NCI-H2081 (cell line): ENCODE data around the gene PIEZO1.

ENCODE experiments used
- DNase-seq, 2 experiments: peaks; one replicate each; lab custom pipeline; 2025; lab: John Stamatoyannopoulos, UW

The PIEZO1 gene

GRCh38 chr16:88766975-88767374 lies 18.0 kb downstream of the PIEZO1 start:
- DNase-seq: no peak

DNA sequence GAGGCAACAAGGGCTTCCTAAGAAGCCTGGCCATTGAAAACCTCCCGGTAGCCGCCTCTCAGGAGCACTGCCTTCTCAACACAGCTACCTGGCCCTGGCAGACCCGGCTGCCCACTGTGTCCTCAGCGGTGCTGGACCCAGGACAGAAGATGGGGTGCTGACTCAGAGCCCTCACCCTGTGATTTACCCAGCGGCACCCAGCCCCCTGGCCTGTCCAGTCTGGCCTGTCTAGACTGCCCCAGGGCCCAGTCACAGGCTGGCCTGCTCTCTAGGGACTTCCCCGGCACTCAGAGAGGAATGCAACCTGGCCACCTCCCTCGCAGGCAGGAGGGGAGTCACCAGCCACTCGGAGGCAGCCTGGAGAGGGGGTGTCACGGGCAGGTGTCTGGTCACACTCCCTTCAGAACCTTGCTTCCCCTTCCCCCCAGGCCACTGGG lies 20.1 kb downstream of the PIEZO1 start:
- no peak for DNase-seq

- DNase-seq: no peak
Observed at GRCh38 chr16:88764080-88764479, 20.9 kb downstream of the PIEZO1 start.

DNA sequence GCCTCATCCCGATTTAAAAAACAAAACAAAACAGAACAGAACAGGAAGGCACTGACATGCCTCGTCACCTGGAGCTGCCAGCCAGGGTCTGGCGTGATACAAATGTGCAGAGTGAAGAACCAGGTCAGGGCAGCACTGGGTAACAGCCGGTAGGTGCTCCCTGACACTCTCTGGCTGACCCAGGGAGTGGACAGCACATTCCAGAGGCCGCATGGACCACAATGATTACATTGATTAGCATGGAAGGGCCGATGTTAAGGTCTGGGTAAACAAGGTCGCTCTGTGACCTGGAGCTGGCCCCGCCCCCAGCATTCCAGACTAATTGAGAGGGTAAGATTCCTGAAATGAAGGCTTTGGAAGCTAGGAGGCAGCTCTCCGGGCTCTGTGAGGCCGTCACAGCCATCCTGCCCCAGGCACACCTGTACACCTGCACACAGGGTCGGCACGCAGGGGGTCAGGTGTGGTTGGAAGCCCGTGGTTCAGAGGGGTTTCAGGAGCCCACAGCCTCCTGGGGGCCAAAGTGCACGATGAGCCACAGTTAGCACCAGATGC lies 21.4 kb downstream of the PIEZO1 start:
- DNase-seq: no peak

DNA sequence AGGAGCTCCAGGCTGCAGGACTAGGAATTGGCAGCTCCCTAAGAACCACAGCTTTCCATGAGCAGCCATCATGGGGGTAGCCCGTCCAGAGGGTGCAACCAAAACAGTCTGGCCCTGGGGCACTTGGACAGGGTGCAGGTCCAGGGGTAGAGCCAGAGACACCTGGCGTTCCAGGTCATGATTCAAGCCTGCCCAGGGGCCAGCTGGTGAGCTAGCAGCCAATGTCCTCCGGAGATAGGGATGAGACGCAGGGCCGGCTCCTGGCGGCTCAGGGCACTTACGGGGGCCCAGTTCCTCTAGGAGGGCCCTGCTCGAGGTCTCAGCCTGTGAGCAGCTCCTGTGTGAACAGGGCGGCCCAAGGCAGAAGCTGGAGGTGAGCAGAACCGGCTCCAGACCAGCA lies 22.1 kb downstream of the PIEZO1 start:
- DNase-seq: no peak

DNA sequence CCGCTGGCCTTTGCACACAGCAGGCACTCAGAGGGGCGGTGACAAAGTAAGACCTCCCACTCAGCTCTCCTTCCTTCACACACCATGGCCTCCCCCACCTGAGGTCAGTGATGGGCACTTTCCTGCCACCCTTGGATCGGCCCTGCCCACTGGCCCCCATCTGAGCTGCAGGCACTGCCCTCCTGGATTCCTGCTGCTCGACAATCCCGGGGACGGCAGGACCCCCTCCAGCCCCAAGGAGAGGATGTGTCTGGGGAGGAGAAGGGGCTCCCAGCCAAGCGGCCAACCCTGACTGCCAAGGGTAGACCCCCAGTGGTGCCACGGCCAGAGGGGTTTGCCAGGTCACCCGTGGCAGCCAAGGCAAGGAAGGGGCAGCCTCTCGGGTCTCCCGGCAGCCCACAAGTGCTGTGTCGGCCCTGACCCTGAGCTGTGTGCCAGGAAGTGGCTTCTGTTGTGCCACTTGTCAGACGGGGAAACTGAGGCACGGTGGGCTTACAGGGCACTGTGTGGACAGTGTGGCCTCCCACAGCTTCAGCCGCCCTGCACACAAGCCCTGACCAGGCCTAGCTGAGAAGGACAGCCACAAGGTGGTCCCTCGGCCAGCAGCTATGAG lies 22.7 kb downstream of the PIEZO1 start:
- DNase-seq: no peak

DNA sequence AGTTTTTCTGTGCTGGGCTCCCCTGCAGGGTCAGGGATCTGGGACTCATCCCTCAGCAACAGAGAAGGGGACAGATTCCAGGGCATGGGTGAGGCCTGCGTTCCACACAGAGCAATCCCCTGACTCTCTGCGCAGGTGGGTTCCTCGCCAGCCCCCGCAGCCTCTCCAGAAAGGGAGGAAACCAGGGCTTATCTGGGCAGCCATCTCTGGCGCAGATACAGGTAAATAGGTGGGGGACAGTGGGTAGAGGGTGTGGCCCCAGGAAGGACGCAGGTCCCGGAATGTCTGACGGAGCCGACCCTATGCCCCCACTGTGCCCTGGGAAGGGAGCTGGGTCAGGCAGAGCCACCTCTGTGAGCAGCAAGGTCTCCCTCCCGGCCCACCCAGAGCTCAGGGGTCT lies 23.2 kb downstream of the PIEZO1 start:
- no peak for DNase-seq

DNA sequence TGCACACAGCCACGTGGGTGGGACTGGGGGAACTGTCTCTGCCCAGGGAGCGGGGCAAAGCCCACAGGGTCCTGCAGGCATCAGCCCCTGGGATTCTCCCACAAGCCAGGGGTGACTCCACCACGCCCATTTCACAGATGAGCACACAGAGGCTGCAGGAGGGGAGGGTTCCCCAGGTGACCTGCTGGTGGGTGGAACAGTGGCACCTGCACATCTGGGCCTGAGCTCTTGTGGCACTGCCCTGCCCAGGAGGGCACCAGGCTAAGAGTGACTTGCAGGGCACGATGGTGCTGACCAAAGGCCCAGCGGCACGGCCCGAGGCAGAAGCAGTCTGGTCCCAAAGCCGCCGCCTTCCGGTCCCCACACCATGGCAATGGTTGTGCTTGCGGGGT lies 23.9 kb downstream of the PIEZO1 start:
- DNase-seq: no peak

GRCh38 chr16:88760424-88761142 lies 24.4 kb downstream of the PIEZO1 start:
- no peak for DNase-seq

- DNase-seq: no peak
Observed at GRCh38 chr16:88759976-88760350, 25.1 kb downstream of the PIEZO1 start.

DNA sequence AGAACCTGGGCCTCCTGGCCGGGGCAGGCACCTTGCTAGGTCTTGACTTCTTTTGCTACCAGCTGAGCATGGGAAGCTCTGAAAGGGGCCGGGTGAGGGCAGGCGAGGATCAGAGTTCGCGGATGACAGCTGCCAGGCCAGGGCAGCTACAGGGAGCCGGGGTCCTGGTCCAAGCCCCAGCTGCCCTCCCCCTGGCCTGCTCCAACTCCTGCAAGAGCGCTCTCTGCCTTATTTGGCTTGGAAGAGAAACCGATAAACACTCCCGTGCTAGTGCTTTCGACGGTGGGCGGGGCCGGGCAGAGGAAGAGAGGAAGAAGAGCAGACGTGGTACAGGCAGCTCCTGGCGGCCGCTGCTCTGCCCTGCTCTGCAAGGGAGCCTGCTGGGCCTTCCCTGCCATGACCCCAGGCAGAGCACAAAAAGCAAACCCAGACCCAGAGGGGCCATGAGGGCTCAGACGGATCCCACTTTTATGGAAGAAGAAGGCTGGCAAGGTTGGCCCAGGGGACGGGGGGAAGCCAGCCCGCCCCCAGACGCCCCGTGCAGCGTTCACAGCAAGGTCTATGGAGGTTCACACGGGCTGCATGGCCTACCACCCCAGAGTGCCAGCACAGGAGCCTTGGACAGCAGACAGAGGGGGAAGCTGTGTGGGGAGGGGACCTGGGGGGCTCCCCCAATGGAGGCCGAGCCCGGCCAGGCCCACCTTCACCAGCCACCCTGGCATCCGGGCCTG lies 25.6 kb downstream of the PIEZO1 start:
- DNase-seq: no peak

- DNase-seq: no peak
Observed at GRCh38 chr16:88758944-88759244, 26.1 kb downstream of the PIEZO1 start.

- DNase-seq: no peak
Observed at GRCh38 chr16:88758227-88758943, 26.6 kb downstream of the PIEZO1 start.

DNA sequence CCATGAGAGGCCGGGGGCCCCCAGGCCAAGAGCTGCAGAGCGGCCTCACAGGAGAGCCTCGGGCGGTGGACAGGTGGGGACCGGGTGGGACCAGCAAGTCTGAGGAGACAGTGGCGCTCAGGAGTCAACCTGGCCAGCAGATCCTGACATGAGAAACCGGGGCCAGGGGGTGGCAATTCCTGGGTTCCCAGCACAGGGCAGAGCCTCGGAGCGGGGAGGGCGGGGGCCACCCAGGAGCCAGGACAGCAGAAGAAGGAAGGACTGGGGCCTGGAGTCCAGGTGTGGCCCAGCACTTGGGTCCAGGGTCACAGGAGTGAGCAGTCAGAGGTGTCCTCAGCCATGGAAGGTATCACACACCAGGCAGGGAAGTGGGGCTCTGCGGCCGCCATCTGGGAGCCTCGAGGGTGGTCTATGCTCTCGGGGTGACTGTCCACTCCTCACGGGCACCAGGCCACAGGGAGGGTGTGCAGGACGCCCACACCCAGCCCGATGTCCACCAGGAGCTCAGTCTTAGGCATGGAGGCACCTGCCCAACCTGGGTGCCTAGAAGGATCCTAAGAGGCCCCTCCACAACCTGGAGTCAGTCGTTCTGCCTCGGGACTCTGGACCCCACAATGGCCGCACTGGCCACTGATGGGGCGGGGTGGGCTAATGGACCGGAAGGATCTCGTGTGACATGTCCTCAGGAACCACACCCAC lies 29.1 kb downstream of the PIEZO1 start:
- DNase-seq: no peak

- DNase-seq: no peak
Observed at GRCh38 chr16:88754912-88755744, 29.9 kb downstream of the PIEZO1 start.

- no peak for DNase-seq
Observed at GRCh38 chr16:88754109-88754911, 30.7 kb downstream of the PIEZO1 start.

DNA sequence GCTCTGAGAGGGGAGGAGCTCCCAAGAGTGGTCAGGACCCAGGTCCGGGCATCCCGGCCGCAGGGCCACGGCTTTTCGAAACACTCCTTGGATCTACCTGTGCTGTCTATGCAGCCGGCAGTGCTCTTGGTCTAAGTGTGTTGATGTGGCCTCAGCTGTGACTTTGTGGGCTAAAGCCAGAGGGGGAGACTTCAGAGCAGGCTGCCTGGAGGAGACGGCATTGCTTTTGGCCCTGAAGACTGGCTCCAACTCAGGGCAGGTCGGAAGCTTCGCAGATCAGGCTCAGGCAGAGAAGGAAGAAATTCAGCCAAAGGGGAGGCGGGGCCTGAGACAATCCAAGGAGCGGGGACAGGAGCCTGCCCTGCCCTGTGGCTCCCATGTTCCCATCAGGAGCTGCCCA lies 31.4 kb downstream of the PIEZO1 start:
- no peak for DNase-seq

- DNase-seq: no peak
Observed at GRCh38 chr16:88753191-88753590, 31.8 kb downstream of the PIEZO1 start.

DNA sequence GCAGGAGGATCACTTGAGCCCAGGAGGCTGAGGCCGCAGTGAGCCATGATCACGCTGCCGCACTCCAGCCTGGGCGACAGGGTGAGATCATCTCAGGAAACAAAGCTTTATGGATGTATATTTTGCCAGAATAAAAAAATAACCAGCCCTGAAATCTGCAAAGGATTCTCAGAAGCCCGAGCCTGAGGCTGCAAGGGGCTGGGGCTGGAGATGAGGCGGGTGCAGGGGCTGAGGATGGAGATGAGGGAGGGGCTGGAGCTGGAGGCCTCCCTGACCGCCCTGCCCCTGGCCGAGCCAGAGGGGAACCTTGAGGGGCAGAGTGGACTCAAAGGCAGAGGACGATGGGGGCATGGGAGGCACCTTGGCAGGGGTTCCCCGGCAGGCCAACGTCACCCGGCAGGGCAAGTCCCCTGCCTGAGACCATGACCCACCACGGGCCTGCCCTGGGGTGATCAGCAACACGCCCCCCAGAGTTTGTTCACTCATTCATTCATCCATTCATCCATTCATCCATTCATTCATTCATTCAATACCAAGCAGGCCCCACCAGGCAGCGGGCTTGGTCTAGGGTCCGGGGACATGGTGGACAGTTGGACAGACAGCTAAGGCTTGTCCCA lies 32.5 kb downstream of the PIEZO1 start:
- DNase-seq: no peak

DNA sequence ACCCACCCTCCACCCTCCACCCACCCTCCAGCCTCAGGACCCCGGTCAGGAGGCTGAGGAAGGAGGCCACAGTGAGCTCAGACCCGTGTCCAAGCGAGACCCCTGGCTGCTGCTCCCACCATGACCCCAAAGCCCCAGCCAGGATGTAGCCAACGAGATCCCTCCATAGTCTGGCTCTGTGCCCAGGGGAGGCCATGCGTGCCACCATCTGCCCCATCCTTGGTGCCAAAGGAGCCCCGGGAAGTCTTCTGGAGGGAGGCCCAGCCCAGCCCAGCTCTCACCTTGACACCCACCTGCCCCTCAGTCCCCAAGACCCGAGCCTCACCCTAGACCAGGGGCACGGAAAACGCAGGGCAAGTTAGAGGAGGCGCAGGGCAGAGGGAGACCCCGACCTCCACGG lies 34.2 kb downstream of the PIEZO1 start:
- no peak for DNase-seq
